AG09309 (cell line): ENCODE measurements around the gene EIF4A2.

Experiments used
- DNase-seq: peaks from one replicate; pipeline ENCODE4 v3.0.0-alpha.2; 2010; ENCODE audit warnings: low read depth
- H3K4me3 ChIP-seq: 2 replicates; pipeline ENCODE4 v1.5.1; 2011; ENCODE audit warnings: mild to moderate bottlenecking, low read depth, low read length, moderate library complexity; ENCODE audit not compliant: control insufficient read depth
- CTCF ChIP-seq: IDR thresholded peaks from 2 replicates; pipeline ENCODE4 v1.5.1; 2011; ENCODE audit warnings: mild to moderate bottlenecking, low read depth, low read length, inconsistent platforms; ENCODE audit not compliant: insufficient read depth, control insufficient read depth; ENCODE audit errors: missing control alignments

EIF4A2 gene

DNA sequence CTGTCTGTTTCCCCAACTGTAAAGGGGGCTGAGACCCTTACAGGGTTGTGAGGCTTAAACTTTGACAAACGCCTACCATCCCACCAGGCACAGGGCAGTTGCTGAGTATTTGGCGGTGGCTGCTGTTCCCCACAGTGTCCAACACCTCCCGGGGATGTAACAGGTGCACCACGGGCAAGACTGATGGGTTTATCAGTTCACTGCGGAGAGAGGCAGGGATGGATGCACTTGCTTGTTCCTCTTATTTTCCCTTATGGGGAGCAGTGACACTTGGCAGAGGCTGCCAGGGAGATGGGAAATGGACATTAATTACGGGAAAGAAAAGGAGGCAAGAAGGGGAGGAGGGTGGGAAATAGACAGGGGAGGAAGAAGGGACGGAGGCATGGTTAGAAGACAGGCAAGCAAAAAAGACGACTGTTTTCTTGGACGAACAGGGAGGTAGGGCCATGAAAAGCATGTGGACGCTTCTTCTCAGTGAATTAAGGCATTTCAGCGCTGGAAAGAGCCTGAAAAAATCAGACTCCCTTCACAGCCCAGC lies 42.6 kb downstream of the EIF4A2 start:
- H3K4me3 ChIP-seq: peak overlapping the region; percentile 4
- DNase-seq: no peak
- TF ChIP-seq CTCF: no peak

- TF ChIP-seq CTCF: no peak
- DNase-seq: no peak
- peak overlapping the region; percentile 51 for H3K4me3 ChIP-seq
Observed at GRCh38 chr3:186826410-186826975, 43.1 kb downstream of the EIF4A2 start.

DNA sequence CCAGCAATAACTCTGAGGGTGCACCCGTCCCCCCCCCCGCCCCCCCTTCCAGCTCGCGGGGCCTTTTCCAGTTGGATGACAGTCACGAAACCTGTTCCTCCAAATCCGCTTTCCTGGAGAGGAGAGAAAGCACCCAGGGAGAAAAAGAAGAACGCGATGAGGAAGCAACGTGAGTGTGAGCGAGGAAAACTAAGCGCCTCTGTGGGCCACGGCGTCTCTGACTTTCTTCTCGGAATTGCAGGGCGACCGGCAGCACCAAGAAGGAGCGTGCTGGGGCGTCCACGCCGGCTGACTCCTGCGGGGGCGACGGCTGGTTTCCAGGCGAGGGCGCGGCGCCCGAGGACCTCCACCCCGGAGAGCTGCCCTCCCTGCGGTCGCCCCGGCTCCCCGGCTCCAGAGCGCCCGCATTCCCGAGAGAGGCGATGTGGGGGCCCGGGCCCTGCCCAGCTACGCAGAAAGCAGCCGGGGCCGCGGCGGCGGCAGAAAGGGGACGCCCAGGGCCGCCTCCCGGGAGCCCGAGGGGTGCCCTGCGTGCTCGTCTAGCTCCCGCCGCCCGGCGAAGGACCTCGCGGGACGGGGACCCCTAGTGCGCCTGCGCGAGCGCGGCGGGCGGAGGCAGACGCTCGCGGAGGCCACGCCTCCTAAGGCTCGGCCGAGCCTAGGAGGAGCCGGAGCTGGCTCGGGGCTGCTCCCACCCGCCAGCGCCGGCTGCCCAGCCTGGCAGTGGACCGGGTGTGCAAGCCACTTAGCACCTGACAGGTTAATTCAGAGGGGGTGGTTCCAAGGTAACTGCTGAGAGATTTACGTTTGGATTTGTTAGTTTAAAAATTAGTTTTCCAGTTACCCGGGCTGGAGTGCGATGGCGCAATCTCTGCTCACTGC lies 43.8 kb downstream of the EIF4A2 start:
- peak; percentile 14 for DNase-seq
- H3K4me3 ChIP-seq: peak overlapping the region; percentile 51
- no peak for TF ChIP-seq CTCF

DNA sequence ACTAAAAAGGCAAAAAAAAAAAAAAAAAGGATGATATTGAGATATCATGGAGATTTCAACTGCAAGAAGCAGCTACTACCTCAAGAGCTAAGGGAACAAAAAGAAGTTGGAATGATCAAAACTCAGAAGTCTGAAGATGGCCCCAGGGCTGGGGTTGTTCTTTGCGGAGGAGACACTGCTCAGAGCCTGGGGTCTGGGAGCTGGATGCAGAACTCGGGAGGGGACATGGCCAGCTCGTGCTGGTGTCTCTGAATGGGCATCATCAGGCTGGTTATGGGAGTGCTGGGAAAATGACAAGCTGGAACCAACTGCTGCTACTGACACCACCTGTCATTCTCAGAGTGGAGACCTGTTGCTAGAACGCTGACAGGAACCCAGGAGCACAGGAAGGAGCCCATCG lies 45.0 kb downstream of the EIF4A2 start:
- no peak for DNase-seq
- H3K4me3 ChIP-seq: no peak overlapping the region

DNA sequence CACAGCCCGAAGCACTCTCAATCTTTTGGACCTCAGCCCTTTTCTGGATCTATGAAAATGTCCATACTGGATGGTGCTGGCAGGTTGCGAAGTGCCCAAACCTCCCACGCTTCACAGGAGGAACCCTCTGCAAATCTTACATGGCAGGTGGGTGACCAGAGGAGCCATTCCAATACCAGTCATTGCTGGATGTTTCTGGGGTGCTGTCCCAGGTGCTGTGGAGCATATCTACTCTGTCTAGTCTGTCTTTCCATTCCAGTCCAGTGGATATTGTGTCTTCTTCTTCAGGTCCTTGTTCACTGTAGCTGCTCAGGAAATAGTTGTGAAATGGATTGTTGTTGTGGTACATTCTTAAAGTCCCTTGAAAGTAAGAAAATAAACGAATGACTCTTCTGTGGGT lies 48.4 kb downstream of the EIF4A2 start:
- DNase-seq: no peak
- TF ChIP-seq CTCF: no peak
- no peak overlapping the region for H3K4me3 ChIP-seq

More for the DNA sequence above, 45.0 kb downstream of the EIF4A2 start:
- TF ChIP-seq CTCF: no peak

- no peak for TF ChIP-seq CTCF
- no peak overlapping the region for H3K4me3 ChIP-seq
- no peak for DNase-seq
Observed at GRCh38 chr3:186832276-186832675, 48.9 kb downstream of the EIF4A2 start.
